HCT116 (cell line): Measurements from ENCODE around the gene SRGAP1.

Experiments used
- CEBPB ChIP-seq: IDR thresholded peaks from 2 replicates; pipeline ENCODE4 v1.6.1; 2012; ENCODE audit warnings: low read depth
- EGR1 ChIP-seq: IDR thresholded peaks from 2 replicates; pipeline ENCODE4 v1.6.1; 2012; ENCODE audit warnings: low read depth
- EZH2 ChIP-seq: fragments of 200-600 bp; sonication (generic); IDR thresholded peaks from 2 replicates; pipeline ENCODE4 v1.6.1; 2017; ENCODE audit warnings: antibody characterized with exemption, mixed run types
- FOSL1 ChIP-seq: IDR thresholded peaks from 2 replicates; pipeline ENCODE4 v1.6.1; 2012; ENCODE audit warnings: low read depth
- POLR2A ChIP-seq: IDR thresholded peaks from 2 replicates; pipeline ENCODE4 v1.7.0; 2011; ENCODE audit warnings: borderline replicate concordance; ENCODE audit not compliant: insufficient read depth, insufficient read length; ENCODE audit errors: extremely low read depth
- POLR2AphosphoS5 ChIP-seq: IDR thresholded peaks from 2 replicates; pipeline ENCODE4 v1.6.1; 2011; ENCODE audit warnings: mild to moderate bottlenecking, low read depth, low read length, moderate library complexity
- RAD21 ChIP-seq: IDR thresholded peaks from 2 replicates; pipeline ENCODE4 v1.6.1; 2012; ENCODE audit warnings: low read depth, mild to moderate bottlenecking
- SP1 ChIP-seq: IDR thresholded peaks from 2 replicates; pipeline ENCODE4 v1.6.1; 2012; ENCODE audit warnings: low read depth
- TCF7L2 ChIP-seq: IDR thresholded peaks from 2 replicates; pipeline ENCODE4 v1.7.0; 2011; ENCODE audit warnings: borderline replicate concordance, inconsistent platforms; ENCODE audit not compliant: insufficient read depth, insufficient read length; ENCODE audit errors: extremely low read depth
- YY1 ChIP-seq: IDR thresholded peaks from 2 replicates; pipeline ENCODE4 v1.6.1; 2011; ENCODE audit warnings: low read length, low read depth, moderate library complexity, mild to moderate bottlenecking; ENCODE audit not compliant: insufficient replicate concordance; ENCODE audit errors: extremely low read depth
- ZNF274 ChIP-seq: fragments of 200-500 bp; sonication (Bioruptor generic); IDR thresholded peaks from 2 replicates; pipeline ENCODE4 v1.6.1; 2014; ENCODE audit warnings: mild to moderate bottlenecking, low read depth, low read length, inconsistent platforms
- TF ChIP-seq, protein P1 (sequence below), 3 experiments: fragments of 200-600 bp in 1 of 3; sonication (generic) in 1 of 3; IDR thresholded peaks in 2 of 3; conservative IDR thresholded peaks in 1 of 3; 2 replicates each; pipeline ENCODE4 v1.5.1; 2012 to 2017; ENCODE audit warnings: low read depth in 2 of 3, low read length in 2 of 3, antibody characterized with exemption in 1 of 3, borderline replicate concordance in 1 of 3, control low read depth in 1 of 3, mild to moderate bottlenecking in 1 of 3, mixed read lengths in 1 of 3, mixed run types in 1 of 3, moderate library complexity in 1 of 3; ENCODE audit not compliant: insufficient read depth in 1 of 3
- TF ChIP-seq, protein P2 (sequence below): IDR thresholded peaks from 2 replicates; pipeline ENCODE4 v1.6.1; 2012; ENCODE audit warnings: low read depth
- TF ChIP-seq, protein P3 (sequence below): IDR thresholded peaks from 2 replicates; pipeline ENCODE4 v1.6.1; 2012

DNA sequence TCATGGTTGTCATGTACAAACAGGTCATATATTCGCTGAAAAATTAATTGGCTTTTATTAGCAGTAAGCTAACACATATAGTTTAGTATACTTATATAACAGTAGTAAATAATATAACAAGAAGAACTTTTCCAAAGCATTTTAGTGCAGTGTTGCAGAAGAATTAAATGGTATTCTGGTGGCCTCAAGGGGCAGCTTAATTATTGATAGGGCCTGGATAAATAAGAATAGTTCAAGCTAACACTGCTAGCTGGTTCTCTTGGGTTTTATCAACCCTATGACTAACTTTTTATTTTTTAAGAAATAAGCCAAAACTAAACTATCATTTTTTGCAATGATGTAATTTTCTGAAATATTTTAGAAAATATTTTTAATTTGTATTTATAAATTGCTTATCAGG, 152.1 kb downstream of the SRGAP1 start:
- TF ChIP-seq, protein P1, sequence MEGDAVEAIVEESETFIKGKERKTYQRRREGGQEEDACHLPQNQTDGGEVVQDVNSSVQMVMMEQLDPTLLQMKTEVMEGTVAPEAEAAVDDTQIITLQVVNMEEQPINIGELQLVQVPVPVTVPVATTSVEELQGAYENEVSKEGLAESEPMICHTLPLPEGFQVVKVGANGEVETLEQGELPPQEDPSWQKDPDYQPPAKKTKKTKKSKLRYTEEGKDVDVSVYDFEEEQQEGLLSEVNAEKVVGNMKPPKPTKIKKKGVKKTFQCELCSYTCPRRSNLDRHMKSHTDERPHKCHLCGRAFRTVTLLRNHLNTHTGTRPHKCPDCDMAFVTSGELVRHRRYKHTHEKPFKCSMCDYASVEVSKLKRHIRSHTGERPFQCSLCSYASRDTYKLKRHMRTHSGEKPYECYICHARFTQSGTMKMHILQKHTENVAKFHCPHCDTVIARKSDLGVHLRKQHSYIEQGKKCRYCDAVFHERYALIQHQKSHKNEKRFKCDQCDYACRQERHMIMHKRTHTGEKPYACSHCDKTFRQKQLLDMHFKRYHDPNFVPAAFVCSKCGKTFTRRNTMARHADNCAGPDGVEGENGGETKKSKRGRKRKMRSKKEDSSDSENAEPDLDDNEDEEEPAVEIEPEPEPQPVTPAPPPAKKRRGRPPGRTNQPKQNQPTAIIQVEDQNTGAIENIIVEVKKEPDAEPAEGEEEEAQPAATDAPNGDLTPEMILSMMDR (IDR thresholded peaks at IDR 0.05 in 2 of 3, conservative IDR thresholded peaks at IDR 0.05 in 1 of 3; ENCODE audit: borderline replicate concordance in 1 of 3, insufficient read depth in 1 of 3, low read depth in 2 of 3, low read length in 2 of 3), result no peak
- TF ChIP-seq YY1, result no peak
- no peak for TF ChIP-seq EZH2
- no peak for TF ChIP-seq TCF7L2
- TF ChIP-seq POLR2AphosphoS5, result no peak
- TF ChIP-seq, protein P2, sequence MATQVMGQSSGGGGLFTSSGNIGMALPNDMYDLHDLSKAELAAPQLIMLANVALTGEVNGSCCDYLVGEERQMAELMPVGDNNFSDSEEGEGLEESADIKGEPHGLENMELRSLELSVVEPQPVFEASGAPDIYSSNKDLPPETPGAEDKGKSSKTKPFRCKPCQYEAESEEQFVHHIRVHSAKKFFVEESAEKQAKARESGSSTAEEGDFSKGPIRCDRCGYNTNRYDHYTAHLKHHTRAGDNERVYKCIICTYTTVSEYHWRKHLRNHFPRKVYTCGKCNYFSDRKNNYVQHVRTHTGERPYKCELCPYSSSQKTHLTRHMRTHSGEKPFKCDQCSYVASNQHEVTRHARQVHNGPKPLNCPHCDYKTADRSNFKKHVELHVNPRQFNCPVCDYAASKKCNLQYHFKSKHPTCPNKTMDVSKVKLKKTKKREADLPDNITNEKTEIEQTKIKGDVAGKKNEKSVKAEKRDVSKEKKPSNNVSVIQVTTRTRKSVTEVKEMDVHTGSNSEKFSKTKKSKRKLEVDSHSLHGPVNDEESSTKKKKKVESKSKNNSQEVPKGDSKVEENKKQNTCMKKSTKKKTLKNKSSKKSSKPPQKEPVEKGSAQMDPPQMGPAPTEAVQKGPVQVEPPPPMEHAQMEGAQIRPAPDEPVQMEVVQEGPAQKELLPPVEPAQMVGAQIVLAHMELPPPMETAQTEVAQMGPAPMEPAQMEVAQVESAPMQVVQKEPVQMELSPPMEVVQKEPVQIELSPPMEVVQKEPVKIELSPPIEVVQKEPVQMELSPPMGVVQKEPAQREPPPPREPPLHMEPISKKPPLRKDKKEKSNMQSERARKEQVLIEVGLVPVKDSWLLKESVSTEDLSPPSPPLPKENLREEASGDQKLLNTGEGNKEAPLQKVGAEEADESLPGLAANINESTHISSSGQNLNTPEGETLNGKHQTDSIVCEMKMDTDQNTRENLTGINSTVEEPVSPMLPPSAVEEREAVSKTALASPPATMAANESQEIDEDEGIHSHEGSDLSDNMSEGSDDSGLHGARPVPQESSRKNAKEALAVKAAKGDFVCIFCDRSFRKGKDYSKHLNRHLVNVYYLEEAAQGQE, result no peak
- TF ChIP-seq RAD21, result no peak
- TF ChIP-seq, protein P3, sequence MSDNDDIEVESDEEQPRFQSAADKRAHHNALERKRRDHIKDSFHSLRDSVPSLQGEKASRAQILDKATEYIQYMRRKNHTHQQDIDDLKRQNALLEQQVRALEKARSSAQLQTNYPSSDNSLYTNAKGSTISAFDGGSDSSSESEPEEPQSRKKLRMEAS, result no peak
- TF ChIP-seq POLR2A, result no peak
- no peak for TF ChIP-seq ZNF274
- no peak for TF ChIP-seq EGR1
- no peak for TF ChIP-seq SP1
- TF ChIP-seq FOSL1, result no peak
- TF ChIP-seq CEBPB, result no peak
